GM12873 (cell line): ENCODE data around the gene PDE4B.

Experiments
- CTCF ChIP-seq: IDR thresholded peaks from 2 replicates; pipeline ENCODE4 v1.5.1; 2012; ENCODE audit warnings: low read depth, mild to moderate bottlenecking, moderate library complexity, low read length, control low read depth; ENCODE audit not compliant: insufficient read depth; ENCODE audit errors: missing control alignments

The PDE4B gene

DNA sequence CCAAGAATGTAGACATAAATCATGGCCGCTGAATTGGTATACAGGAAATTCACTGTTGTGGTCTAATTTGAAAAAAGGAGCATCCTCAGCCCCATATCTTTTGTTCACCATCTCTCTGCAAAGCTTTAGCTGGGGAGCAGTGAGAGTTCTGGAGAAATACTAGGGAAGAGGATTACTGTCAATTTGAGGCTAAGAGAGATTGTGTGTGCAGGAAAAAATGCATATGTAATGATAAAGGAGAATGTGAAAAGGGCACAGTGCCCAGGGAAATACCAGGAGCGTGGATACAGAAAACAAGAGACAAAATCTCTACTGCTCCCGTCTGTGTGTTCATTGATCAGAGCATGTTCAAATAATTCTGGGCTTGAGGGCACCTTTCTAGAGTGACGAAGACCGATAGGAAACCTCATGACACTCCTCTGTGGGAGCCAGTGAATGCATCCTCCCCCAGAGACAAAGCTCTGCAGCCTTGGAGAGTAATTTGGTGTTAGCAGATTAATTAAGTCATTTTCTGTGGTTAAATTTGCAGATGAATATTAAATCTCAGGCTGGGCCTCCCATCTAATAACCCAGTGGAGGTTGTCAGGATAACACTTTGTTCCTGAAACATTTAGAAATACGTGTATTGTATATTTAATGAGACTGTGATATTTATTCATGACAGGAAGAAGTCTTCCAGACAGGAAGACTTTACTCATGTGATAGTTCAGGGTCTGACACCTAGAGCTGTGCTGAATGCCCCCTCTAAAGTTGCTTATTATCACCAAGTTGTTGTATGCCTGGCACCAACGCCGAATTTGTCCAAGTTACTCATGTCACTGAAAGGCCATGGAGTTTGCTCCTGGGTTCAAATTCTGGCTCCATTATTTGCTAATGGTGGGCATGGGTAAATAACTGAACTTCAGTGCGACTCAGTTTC, 453.9 kb downstream of the PDE4B start:
- no peak for TF ChIP-seq CTCF

DNA sequence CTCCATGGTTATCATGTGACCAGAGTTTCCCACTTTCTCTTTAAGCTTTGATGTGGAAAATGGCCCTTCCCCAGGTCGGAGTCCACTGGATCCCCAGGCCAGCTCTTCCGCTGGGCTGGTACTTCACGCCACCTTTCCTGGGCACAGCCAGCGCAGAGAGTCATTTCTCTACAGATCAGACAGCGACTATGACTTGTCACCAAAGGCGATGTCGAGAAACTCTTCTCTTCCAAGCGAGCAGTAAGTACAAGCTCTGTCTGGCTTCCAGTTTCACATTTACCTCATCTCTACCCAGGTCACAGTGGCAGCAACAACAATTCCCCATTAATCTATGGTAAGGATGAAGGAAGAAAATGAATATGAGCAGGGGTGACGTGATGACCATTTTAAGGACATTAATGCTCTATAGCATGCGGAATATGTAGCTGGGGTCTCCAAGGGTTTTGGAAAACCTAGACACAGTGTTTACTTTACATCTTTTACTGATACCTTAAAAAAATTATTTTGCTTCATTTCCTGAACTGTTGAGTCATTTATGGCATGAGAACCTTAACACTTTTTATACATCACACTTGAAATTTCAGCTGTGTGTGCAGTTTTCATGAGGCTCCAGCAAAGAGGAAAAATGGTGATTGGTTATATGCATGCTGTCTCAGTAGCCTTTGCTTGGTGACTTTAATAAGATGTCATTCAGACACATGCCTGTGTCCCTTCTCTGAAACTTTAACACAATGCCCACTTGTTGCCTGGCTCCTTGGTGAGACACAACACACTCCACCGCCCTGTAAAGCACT, 454.9 kb downstream of the PDE4B start:
- TF ChIP-seq CTCF = no peak

DNA sequence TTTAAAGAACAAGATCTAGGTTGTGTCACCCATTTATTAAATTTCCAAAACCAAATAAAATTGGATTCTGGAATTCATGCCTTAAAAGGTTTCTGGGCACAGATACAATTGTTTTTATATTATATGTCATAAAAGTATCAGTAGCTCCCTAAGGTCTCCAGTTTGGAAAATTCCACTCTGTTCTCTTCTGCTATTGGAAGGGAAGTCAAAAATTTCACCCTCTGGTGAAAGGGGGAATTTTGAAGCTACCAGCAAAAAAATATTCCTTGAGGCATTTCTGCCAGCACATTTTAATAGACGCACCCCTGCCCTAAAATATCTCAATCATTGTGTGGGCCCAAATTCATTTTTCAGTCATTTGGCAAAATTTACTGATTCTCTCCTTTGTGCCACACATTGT, 455.6 kb downstream of the PDE4B start:
- TF ChIP-seq CTCF = no peak

GRCh38 chr1:66248746-66249145, 456.1 kb downstream of the PDE4B start:
- no peak for TF ChIP-seq CTCF

DNA sequence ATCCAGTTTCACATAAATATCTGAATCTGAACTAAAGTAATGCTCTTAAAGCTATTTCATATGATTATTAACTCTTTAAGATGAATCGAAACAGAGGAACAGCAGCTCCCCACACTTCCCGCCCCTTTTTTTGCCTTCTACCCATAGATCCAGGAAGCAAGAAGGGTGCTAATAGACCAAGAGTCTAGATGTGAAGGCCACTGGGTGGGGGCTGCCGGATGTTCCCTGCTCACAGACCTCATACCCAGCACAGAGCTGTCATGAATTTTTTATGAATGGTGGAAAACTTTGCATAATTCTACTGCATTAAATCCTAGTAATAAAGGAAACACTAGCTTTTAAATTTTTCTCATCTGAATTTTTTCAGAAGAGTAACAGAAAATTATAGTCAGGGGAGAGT, 457.4 kb downstream of the PDE4B start:
- no peak for TF ChIP-seq CTCF

DNA sequence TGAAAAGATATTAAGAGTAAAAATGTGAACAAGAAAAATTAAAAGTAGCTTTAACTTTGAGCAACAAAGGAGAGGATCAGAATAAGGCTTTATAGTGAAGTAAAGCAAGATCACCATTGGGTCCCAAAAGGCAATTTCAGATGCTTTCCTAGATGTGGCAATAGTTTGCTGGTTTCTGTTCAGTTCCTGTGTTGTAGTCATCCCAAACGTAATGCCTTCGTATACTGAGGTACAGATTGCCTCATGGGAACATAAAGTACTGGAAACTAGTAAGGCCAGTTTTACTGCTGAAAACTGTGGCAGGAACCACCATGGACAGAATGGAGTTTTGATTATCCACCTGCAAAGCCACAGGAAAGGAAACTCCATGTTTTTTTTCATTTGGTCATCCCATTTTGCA, 457.8 kb downstream of the PDE4B start:
- TF ChIP-seq CTCF = no peak

- TF ChIP-seq CTCF = no peak
These were observed 458.9 kb downstream of the PDE4B start for GRCh38 chr1:66251546-66251945.
